H9 (cell line): ENCODE measurements around the gene ZNF160. TPM values are rescaled to one million over a fixed set of nuclear protein-coding genes. Genes with fewer than 3 reads are reported as not detected.

ENCODE experiments used
- DNase-seq: peaks from one replicate; pipeline ENCODE4 v3.0.0-alpha.2; 2017
- H2AFZ ChIP-seq: one replicate; pipeline ENCODE4 v1.6.1; 2013; ENCODE audit warnings: mild to moderate bottlenecking, low read length, control low read depth, moderate library complexity
- H2AK5ac ChIP-seq: 2 replicates; pipeline ENCODE4 v1.6.1; 2013; ENCODE audit warnings: low read length, control low read depth, mixed read lengths; ENCODE audit not compliant: insufficient read length
- H2BK120ac ChIP-seq: one replicate; pipeline ENCODE4 v1.6.1; 2013; ENCODE audit warnings: low read depth, mild to moderate bottlenecking, low read length, control low read depth, inconsistent platforms; ENCODE audit not compliant: poor library complexity, severe bottlenecking
- H2BK12ac ChIP-seq: 2 replicates; pipeline ENCODE4 v1.6.1; 2013; ENCODE audit warnings: low read length, control low read depth, mixed read lengths, low read depth; ENCODE audit not compliant: insufficient read length
- H2BK15ac ChIP-seq: 2 replicates; pipeline ENCODE4 v1.6.1; 2013; ENCODE audit warnings: low read depth, low read length, control low read depth
- H2BK20ac ChIP-seq: one replicate; pipeline ENCODE4 v1.6.1; 2013; ENCODE audit warnings: low read depth, mild to moderate bottlenecking, low read length, control low read depth, inconsistent platforms; ENCODE audit not compliant: poor library complexity, severe bottlenecking
- H2BK5ac ChIP-seq: 2 replicates; pipeline ENCODE4 v1.6.1; 2013; ENCODE audit warnings: low read length, control low read depth, mixed read lengths; ENCODE audit not compliant: insufficient read length
- H3K14ac ChIP-seq: 2 replicates; pipeline ENCODE4 v1.6.1; 2013; ENCODE audit warnings: low read length, control low read depth; ENCODE audit not compliant: insufficient read depth
- H3K18ac ChIP-seq: 2 replicates; pipeline ENCODE4 v1.6.1; 2013; ENCODE audit warnings: low read depth, mild to moderate bottlenecking, mixed read lengths, low read length, control low read depth; ENCODE audit not compliant: insufficient read length
- H3K23ac ChIP-seq: 2 replicates; pipeline ENCODE4 v1.6.1; 2013; ENCODE audit warnings: low read length, control low read depth, mixed read lengths, low read depth; ENCODE audit not compliant: insufficient read length
- H3K23me2 ChIP-seq: 2 replicates; pipeline ENCODE4 v1.6.1; 2013; ENCODE audit warnings: low read depth, mild to moderate bottlenecking, mixed read lengths, low read length, control low read depth; ENCODE audit not compliant: insufficient read length, poor library complexity, severe bottlenecking
- H3K27ac ChIP-seq: 2 replicates; pipeline ENCODE4 v1.5.1; 2013; ENCODE audit warnings: low read length, control low read depth, mixed read lengths, low read depth; ENCODE audit not compliant: insufficient read length
- H3K27me3 ChIP-seq: 2 replicates; pipeline ENCODE4 v1.6.1; 2013; ENCODE audit warnings: low read length, control low read depth, inconsistent platforms; ENCODE audit not compliant: insufficient read depth
- H3K4ac ChIP-seq: 2 replicates; pipeline ENCODE4 v1.6.1; 2013; ENCODE audit warnings: low read depth, mild to moderate bottlenecking, control low read depth, inconsistent platforms, low read length, moderate library complexity
- H3K4me1 ChIP-seq: 2 replicates; pipeline ENCODE4 v1.6.1; 2013; ENCODE audit warnings: low read length, control low read depth, inconsistent platforms; ENCODE audit not compliant: insufficient read depth
- H3K4me2 ChIP-seq: 2 replicates; pipeline ENCODE4 v1.6.1; 2013; ENCODE audit warnings: low read length, control low read depth, mixed read lengths; ENCODE audit not compliant: insufficient read length, insufficient read depth
- H3K56ac ChIP-seq: 2 replicates; pipeline ENCODE4 v1.6.1; 2013; ENCODE audit warnings: low read depth, mild to moderate bottlenecking, mixed read lengths, low read length, control low read depth; ENCODE audit not compliant: insufficient read length
- H3K79me1 ChIP-seq: 2 replicates; pipeline ENCODE4 v1.6.1; 2013; ENCODE audit warnings: low read depth, mild to moderate bottlenecking, moderate library complexity, low read length, control low read depth, inconsistent platforms; ENCODE audit not compliant: insufficient read depth, poor library complexity, severe bottlenecking
- H3K79me2 ChIP-seq: 2 replicates; pipeline ENCODE4 v1.6.1; 2013; ENCODE audit warnings: low read length, control low read depth, inconsistent platforms; ENCODE audit not compliant: insufficient read depth
- H3K9ac ChIP-seq: 2 replicates; pipeline ENCODE4 v1.6.1; 2013; ENCODE audit warnings: low read length, control low read depth, mixed read lengths; ENCODE audit not compliant: insufficient read length; ENCODE audit errors: extremely low read depth
- H3K9me3 ChIP-seq: one replicate; pipeline ENCODE4 v1.6.1; 2013; ENCODE audit warnings: low read depth, low read length, inconsistent platforms; ENCODE audit not compliant: control insufficient read depth
- H3T11ph ChIP-seq: one replicate; pipeline ENCODE4 v1.6.1; 2013; ENCODE audit warnings: mild to moderate bottlenecking, low read length, control low read depth, inconsistent platforms
- H4K20me1 ChIP-seq: one replicate; pipeline ENCODE4 v1.6.1; 2013; ENCODE audit not compliant: control insufficient read depth, insufficient read length, insufficient read depth
- H4K5ac ChIP-seq: 2 replicates; pipeline ENCODE4 v1.6.1; 2013; ENCODE audit warnings: low read depth, mild to moderate bottlenecking, mixed read lengths, low read length, control low read depth; ENCODE audit not compliant: insufficient read length
- H4K8ac ChIP-seq: replicated peaks from 2 replicates; pipeline ENCODE4 v1.6.1; 2013; ENCODE audit warnings: low read length, control low read depth, mixed read lengths, low read depth; ENCODE audit not compliant: insufficient read length
- H4K91ac ChIP-seq: 2 replicates; pipeline ENCODE4 v1.6.1; 2013; ENCODE audit warnings: low read depth, mild to moderate bottlenecking, moderate library complexity, mixed read lengths, low read length, control low read depth; ENCODE audit not compliant: insufficient read length
- H3K27ac Mint-ChIP-seq, 3 experiments: 2 replicates in 2 of 3; 3 replicates in 1 of 3; pipeline ENCODE4 v1.8.0; 2020 to 2021; ENCODE audit warnings: mixed read lengths in 3 of 3, mild to moderate bottlenecking in 1 of 3, moderate library complexity in 1 of 3
- H3K27me3 Mint-ChIP-seq: 2 replicates; pipeline ENCODE4 v1.8.0; 2021; ENCODE audit warnings: low read depth, mild to moderate bottlenecking, moderate library complexity, mixed read lengths
- H3K36me3 Mint-ChIP-seq, 3 experiments: 2 replicates in 2 of 3; 3 replicates in 1 of 3; pipeline ENCODE4 v1.8.0; 2020 to 2021; ENCODE audit warnings: low read depth in 3 of 3, mixed read lengths in 3 of 3; ENCODE audit not compliant: insufficient read depth in 1 of 3
- H3K4me1 Mint-ChIP-seq, 2 experiments: 2 replicates each; pipeline ENCODE4 v1.8.0; 2020; ENCODE audit warnings: mixed read lengths in 2 of 2
- H3K4me3 Mint-ChIP-seq, 2 experiments: 2 replicates in 1 of 2; 3 replicates in 1 of 2; pipeline ENCODE4 v1.8.0; 2020 to 2021; ENCODE audit warnings: mild to moderate bottlenecking in 2 of 2, mixed read lengths in 2 of 2, moderate library complexity in 1 of 2
- H3K9me3 Mint-ChIP-seq, 2 experiments: 2 replicates in 1 of 2; 3 replicates in 1 of 2; pipeline ENCODE4 v1.8.0; 2020; ENCODE audit warnings: mild to moderate bottlenecking in 2 of 2, mixed read lengths in 2 of 2, moderate library complexity in 1 of 2
- CTCF ChIP-seq: fragments of 200-600 bp; sonication (generic); conservative IDR thresholded peaks from 3 replicates; pipeline ENCODE4 v1.8.0; 2021; ENCODE audit warnings: antibody characterized with exemption, mild to moderate bottlenecking
- WGBS: extraction: QIAGEN DNeasy Blood & Tissue Kit; methylation state at CpG from one replicate; pipeline ENCODE4 v1.1.7; 2013; ENCODE audit warnings: missing lambda C conversion rate, low lambda C conversion rate, mixed read lengths; ENCODE audit not compliant: insufficient read length; ENCODE audit errors: extremely low coverage; 5-methylcytosine and 5-hydroxymethylcytosine counted together
- total RNA-seq: library from RNA; stranded (reverse); gene quantifications from 2 replicates; pipeline ENCODE4 v1.2.1, GENCODE V29; 2021

ZNF160 gene
- total RNA-seq, 1 experiment from 2014 or later = 31.1 TPM

- no peak overlapping the region for H2AFZ ChIP-seq
- Mint-ChIP-seq H3K27me3 (peaks cover 14% of the 10 kb centered on the region), H3K4me3 (peak overlapping the region; percentile 80 to 85), H3K36me3 (peaks cover 0 to 12% (median 2%) of the 10 kb centered on the region in 3 experiments; a peak in 4 of 7 replicates), H3K9me3 (no peaks in the 10 kb centered on the region; a peak in 1 of 5 replicates), H3K27ac (no peak overlapping the region), H3K4me1 (peaks cover 17 to 24% of the 10 kb centered on the region in 2 experiments)
- no peak overlapping the region for H3K18ac ChIP-seq
- H3K9ac ChIP-seq = no peak overlapping the region
- H2BK15ac ChIP-seq = no peak overlapping the region
- H2BK20ac ChIP-seq = no peak overlapping the region
- H4K20me1 ChIP-seq = no peaks in the 10 kb centered on the region
- no peak overlapping the region for H4K8ac ChIP-seq
- no peaks in the 10 kb centered on the region for H3K79me2 ChIP-seq
- H2AK5ac ChIP-seq = no peak overlapping the region
- H3K4ac ChIP-seq = no peak overlapping the region
- H2BK5ac ChIP-seq = no peak overlapping the region
- no peak overlapping the region for H3K23ac ChIP-seq
- H3K56ac ChIP-seq = no peak overlapping the region
- WGBS = no CpG with 5 or more reads among the region's 6 CpGs
- DNase-seq = no peak
- no peak overlapping the region; the same call in 1 of the 2 replicates for H3K14ac ChIP-seq
- peak overlapping the region; percentile 79 for H3K4me2 ChIP-seq
- H4K5ac ChIP-seq = no peak overlapping the region
- peaks cover 6% of the 10 kb centered on the region; the same call in 1 of the 2 replicates for H3K4me1 ChIP-seq
- H2BK12ac ChIP-seq = no peak overlapping the region
- TF ChIP-seq CTCF = no peak
- H3K23me2 ChIP-seq = peaks cover 11% of the 10 kb centered on the region
- H3T11ph ChIP-seq = no peak overlapping the region
- no peak overlapping the region for H4K91ac ChIP-seq
- H3K27ac ChIP-seq = no peak overlapping the region
- H2BK120ac ChIP-seq = no peak overlapping the region
- H3K79me1 ChIP-seq = no peaks in the 10 kb centered on the region
- H3K9me3 ChIP-seq = no peaks in the 10 kb centered on the region
- no peaks in the 10 kb centered on the region for H3K27me3 ChIP-seq
Measured at GRCh38 chr19:53131727-53132126, 28.5 kb upstream of the ZNF160 start.
